ENCODE data around the gene DAB1.
A peak's percentile ranks its signal among the peaks of the same experiment; 100 is the strongest.

DAB1 gene

DNA sequence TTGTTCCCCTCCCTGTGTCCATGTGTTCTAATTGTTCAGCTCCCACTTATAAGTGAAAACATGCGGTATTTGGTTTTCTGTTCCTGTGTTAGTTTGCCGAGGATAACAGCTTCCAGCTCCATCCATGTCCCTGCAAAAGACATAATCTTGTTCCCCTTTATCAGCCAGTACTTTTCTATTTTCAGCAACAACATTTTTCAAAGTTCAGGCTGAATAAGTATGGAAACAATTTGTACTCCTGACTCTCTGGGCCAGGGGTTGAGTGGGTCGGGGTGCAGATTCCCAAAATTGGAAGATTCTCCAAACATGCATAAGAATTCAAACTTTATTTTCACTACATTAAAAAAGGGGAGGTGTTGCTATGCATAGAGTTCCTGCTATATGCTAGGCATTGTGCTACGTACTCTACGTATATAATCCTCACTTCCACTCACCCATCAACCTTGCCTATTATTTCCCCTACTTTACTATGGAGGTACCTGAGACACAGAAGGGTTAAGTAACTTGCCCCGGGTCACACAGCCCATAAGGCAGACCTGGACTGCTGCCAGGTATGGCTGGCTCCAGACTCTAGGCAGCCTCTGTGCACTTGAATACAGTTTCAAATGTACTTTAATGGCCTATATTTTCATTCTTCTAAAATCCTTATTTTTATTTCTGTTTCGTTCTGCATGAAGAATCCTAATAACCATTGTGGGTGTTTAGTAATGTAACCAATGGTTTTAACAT, 341.0 kb downstream of the DAB1 start:
- TF ChIP-seq, protein P1, sequence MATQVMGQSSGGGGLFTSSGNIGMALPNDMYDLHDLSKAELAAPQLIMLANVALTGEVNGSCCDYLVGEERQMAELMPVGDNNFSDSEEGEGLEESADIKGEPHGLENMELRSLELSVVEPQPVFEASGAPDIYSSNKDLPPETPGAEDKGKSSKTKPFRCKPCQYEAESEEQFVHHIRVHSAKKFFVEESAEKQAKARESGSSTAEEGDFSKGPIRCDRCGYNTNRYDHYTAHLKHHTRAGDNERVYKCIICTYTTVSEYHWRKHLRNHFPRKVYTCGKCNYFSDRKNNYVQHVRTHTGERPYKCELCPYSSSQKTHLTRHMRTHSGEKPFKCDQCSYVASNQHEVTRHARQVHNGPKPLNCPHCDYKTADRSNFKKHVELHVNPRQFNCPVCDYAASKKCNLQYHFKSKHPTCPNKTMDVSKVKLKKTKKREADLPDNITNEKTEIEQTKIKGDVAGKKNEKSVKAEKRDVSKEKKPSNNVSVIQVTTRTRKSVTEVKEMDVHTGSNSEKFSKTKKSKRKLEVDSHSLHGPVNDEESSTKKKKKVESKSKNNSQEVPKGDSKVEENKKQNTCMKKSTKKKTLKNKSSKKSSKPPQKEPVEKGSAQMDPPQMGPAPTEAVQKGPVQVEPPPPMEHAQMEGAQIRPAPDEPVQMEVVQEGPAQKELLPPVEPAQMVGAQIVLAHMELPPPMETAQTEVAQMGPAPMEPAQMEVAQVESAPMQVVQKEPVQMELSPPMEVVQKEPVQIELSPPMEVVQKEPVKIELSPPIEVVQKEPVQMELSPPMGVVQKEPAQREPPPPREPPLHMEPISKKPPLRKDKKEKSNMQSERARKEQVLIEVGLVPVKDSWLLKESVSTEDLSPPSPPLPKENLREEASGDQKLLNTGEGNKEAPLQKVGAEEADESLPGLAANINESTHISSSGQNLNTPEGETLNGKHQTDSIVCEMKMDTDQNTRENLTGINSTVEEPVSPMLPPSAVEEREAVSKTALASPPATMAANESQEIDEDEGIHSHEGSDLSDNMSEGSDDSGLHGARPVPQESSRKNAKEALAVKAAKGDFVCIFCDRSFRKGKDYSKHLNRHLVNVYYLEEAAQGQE (IDR thresholded peaks at IDR 0.05; ENCODE audit: insufficient replicate concordance, low read depth), result no peak
- no peak overlapping the region for H3K4me3 ChIP-seq (replicated peaks; ENCODE audit: insufficient read depth, low read length)
- no peak overlapping the region for H3K27ac ChIP-seq (replicated peaks)
- H3K27me3 ChIP-seq (ENCODE audit: insufficient read depth, poor library complexity, severe bottlenecking), result no peaks in the 10 kb centered on the region
- no peak for DNase-seq (ENCODE audit: low read depth in 1 of 2, low spot score in 1 of 2)

DNA sequence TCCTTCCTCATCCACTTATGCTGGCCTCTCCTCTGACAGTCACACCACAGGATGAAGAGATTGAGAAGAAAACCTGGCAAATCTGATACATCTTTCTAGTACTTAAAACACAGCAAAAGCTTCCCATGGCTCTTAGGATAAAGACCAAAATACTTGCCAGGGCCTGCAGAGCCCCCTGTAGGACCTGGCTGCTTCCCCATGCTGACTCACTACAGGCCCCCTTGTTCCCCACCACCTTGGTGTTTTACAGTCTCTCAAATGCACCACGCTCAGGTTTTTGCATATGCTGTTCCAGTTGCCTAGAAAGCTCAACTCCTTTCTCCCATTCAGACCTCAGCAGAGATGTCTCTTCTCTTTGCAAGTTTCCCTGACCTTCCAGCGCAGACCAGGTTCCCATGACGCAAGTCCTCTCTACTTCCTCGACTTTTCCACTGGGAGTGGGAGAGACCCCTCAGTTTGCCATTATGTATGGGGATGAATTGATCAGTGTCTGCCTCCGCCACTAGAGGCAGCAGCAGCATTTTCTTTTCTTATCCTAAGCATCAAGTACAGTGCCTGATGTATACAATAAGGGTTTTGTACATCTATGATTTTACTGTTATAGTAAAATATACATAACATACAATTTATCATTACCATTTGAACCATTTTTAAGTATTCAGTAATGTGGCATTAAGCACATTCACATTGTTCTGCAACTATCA, 344.3 kb downstream of the DAB1 start:
- Histone ChIP-seq H3K4me3 (replicated peaks; ENCODE audit: insufficient read depth, low read length) (no peak overlapping the region), H3K27me3 (ENCODE audit: insufficient read depth, poor library complexity, severe bottlenecking) (no peaks in the 10 kb centered on the region), H3K27ac (replicated peaks) (no peak overlapping the region)
- TF ChIP-seq, protein P2, sequence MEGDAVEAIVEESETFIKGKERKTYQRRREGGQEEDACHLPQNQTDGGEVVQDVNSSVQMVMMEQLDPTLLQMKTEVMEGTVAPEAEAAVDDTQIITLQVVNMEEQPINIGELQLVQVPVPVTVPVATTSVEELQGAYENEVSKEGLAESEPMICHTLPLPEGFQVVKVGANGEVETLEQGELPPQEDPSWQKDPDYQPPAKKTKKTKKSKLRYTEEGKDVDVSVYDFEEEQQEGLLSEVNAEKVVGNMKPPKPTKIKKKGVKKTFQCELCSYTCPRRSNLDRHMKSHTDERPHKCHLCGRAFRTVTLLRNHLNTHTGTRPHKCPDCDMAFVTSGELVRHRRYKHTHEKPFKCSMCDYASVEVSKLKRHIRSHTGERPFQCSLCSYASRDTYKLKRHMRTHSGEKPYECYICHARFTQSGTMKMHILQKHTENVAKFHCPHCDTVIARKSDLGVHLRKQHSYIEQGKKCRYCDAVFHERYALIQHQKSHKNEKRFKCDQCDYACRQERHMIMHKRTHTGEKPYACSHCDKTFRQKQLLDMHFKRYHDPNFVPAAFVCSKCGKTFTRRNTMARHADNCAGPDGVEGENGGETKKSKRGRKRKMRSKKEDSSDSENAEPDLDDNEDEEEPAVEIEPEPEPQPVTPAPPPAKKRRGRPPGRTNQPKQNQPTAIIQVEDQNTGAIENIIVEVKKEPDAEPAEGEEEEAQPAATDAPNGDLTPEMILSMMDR (IDR thresholded peaks at IDR 0.05; ENCODE audit: insufficient read depth, low read length), result peak; percentile 60
- TF ChIP-seq SPI1 (IDR thresholded peaks at IDR 0.05; ENCODE audit: borderline replicate concordance, low read depth), result no peak
- no peak for DNase-seq (ENCODE audit: low read depth in 1 of 2, low spot score in 1 of 2)

DNA sequence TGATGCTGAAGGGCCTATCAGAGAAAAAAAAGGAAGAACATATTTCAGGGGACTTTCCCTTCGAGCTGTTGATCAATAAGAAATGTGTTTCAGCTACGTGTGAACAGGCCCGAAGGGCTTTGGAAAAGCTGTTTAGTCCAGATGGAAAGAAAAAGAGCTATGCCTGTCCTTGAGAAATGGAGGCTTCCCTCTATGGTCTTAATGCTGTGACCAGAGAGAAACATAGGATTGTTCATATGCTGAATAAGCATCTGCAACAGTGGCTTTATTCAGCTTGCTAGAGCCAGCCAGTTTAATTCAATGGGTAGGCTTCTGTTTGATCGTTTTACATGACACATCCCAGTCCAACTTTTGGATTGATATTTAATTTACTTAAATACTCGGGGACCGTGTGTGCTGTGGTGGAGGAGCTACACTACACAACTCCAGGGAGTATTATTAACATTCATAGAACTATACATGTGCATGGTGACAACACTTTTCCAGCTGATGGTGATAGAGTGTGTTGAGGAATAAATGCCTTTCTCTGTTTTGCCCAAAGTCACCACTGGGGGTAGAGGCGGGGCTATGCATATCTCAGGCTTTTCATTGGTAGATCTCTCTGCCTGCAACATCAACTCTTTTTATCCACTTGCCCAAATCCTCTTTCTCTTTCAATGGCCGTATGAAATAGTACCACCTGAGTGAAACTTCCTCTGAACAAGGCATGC, 351.3 kb downstream of the DAB1 start:
- DNase-seq (ENCODE audit: low read depth in 1 of 2, low spot score in 1 of 2), result no peak
- H3K4me3 ChIP-seq (replicated peaks; ENCODE audit: insufficient read depth, low read length), result no peak overlapping the region
- H3K27ac ChIP-seq (replicated peaks), result no peak overlapping the region
- peaks cover 9% of the 10 kb centered on the region for H3K27me3 ChIP-seq (ENCODE audit: insufficient read depth, poor library complexity, severe bottlenecking)
- TF ChIP-seq GABPA (IDR thresholded peaks at IDR 0.05; ENCODE audit: low read depth), result no peak
- no peak for TF ChIP-seq POLR2AphosphoS5 (IDR thresholded peaks at IDR 0.05; ENCODE audit: low read depth)
- TF ChIP-seq, protein P1 (IDR thresholded peaks at IDR 0.05; ENCODE audit: insufficient replicate concordance, low read depth), result no peak
- TF ChIP-seq SPI1 (IDR thresholded peaks at IDR 0.05; ENCODE audit: borderline replicate concordance, low read depth), result no peak
- TF ChIP-seq, protein P2 (IDR thresholded peaks at IDR 0.05; ENCODE audit: insufficient read depth, low read length), result no peak

DNA sequence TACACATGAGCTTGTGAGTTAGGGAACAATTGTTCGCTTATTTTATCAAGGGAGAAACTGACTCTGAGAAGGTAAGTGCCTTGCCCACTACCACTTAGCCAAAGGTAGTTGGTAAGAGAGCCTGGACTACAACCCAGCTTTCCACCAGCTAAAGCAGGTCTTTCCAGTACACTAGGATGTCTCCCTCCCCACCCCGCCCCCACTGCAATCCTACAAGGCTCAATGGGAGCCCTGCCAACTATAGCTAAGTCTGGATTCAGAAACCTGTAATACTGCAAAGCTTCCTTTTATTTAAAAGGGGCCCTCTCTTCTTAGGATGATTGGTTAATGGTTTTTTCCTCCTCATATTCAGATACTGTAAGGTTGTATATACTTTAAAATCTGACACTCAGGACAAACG, 356.0 kb downstream of the DAB1 start:
- peaks cover 9% of the 10 kb centered on the region for H3K27me3 ChIP-seq (ENCODE audit: insufficient read depth, poor library complexity, severe bottlenecking)
- no peak for DNase-seq (ENCODE audit: low read depth in 1 of 2, low spot score in 1 of 2)
- no peak overlapping the region for H3K27ac ChIP-seq (replicated peaks)
- TF ChIP-seq POLR2AphosphoS5 (IDR thresholded peaks at IDR 0.05; ENCODE audit: low read depth), result no peak
- no peak for TF ChIP-seq SPI1 (IDR thresholded peaks at IDR 0.05; ENCODE audit: borderline replicate concordance, low read depth)
- TF ChIP-seq GABPA (IDR thresholded peaks at IDR 0.05; ENCODE audit: low read depth), result no peak
- TF ChIP-seq, protein P2 (IDR thresholded peaks at IDR 0.05; ENCODE audit: insufficient read depth, low read length), result no peak
- TF ChIP-seq, protein P1 (IDR thresholded peaks at IDR 0.05; ENCODE audit: insufficient replicate concordance, low read depth), result no peak
- no peak overlapping the region for H3K4me3 ChIP-seq (replicated peaks; ENCODE audit: insufficient read depth, low read length)

Measured in HL-60 (cell line).